ENCODE data around the gene PIM2. TPM values are rescaled to one million over a fixed set of nuclear protein-coding genes. Genes with fewer than 3 reads are reported as not detected.

PIM2 gene
- total RNA-seq, 1 donor from 2014 or later = 5.9 TPM

DNA sequence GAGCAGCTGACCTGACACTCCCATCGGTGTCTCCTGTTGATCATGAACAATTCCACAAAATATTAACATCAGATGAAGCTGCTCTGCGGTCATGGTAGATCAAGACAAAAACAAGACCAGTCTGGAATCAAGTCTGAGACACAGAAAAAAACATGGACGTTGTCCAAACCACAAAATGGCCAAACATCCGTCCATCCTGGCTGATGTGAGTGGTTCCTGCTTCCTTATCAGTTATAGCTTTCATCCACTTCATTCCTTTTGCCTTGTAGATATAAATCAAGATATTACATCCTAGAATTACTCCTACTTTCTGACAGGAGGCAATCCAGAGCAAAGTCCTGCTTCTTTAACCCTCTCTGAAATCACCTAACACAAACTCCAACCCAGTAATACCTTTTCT, 54.6 kb downstream of the PIM2 start:
- no peak for DNase-seq

Small RNA genes within 50 kb of the gene (small RNA-seq; reads per million reads assigned to genes)
- gene RNU6-722P (ENCODE audit: low replicate concordance) = not detected

Other genes with a start within 250 kb of the PIM2 start
- gene WAS, start 235.2 kb downstream of the PIM2 start, total RNA-seq = 5.6 TPM
- gene SUV39H1, start 222.3 kb downstream of the PIM2 start, total RNA-seq = 2.2 TPM
- gene GLOD5, start 157.3 kb downstream of the PIM2 start, total RNA-seq = not detected
- 1.1 TPM for gene GATA1, start 132.4 kb downstream of the PIM2 start, total RNA-seq
- gene HDAC6, start 117.0 kb downstream of the PIM2 start, total RNA-seq = 58.6 TPM
- not detected for gene ERAS, start 92.5 kb downstream of the PIM2 start, total RNA-seq
- 0.30 TPM for gene PCSK1N, start 83.4 kb downstream of the PIM2 start, total RNA-seq
- gene TIMM17B, start 21.3 kb downstream of the PIM2 start, total RNA-seq = 15.0 TPM
- gene PQBP1, start 21.1 kb downstream of the PIM2 start, total RNA-seq = 31.7 TPM
- gene SLC35A2, start 7.4 kb downstream of the PIM2 start, total RNA-seq = 7.6 TPM
- 19.9 TPM for gene OTUD5, start 38.6 kb upstream of the PIM2 start, total RNA-seq
- 2.7 TPM for gene KCND1, start 52.8 kb upstream of the PIM2 start, total RNA-seq
- gene GRIPAP1, start 83.2 kb upstream of the PIM2 start, total RNA-seq = 23.7 TPM
- 17.0 TPM for gene TFE3, start 124.3 kb upstream of the PIM2 start, total RNA-seq
- gene CCDC120, start 140.0 kb upstream of the PIM2 start, total RNA-seq = 3.6 TPM
- gene PRAF2, start 155.0 kb upstream of the PIM2 start, total RNA-seq = 1.5 TPM
- gene WDR45, start 160.9 kb upstream of the PIM2 start, total RNA-seq = 29.6 TPM
- gene GPKOW, start 204.7 kb upstream of the PIM2 start, total RNA-seq = 15.4 TPM
- gene MAGIX, start 243.7 kb upstream of the PIM2 start, total RNA-seq = 1.4 TPM

Data from skin of body (tissue), 3 donors.